VCaP (cell line): ENCODE measurements around the gene ITGA5.

Source experiments
- H3K27ac ChIP-seq: fragments of 450-650 bp; 2 replicates; pipeline ENCODE4 v1.5.1; 2017
- TF ChIP-seq, protein P1 (sequence below): fragments of 450-650 bp; conservative IDR thresholded peaks from 2 replicates; pipeline ENCODE4 v1.5.1; 2017; ENCODE audit warnings: mild to moderate bottlenecking, moderate library complexity

Gene ITGA5

DNA sequence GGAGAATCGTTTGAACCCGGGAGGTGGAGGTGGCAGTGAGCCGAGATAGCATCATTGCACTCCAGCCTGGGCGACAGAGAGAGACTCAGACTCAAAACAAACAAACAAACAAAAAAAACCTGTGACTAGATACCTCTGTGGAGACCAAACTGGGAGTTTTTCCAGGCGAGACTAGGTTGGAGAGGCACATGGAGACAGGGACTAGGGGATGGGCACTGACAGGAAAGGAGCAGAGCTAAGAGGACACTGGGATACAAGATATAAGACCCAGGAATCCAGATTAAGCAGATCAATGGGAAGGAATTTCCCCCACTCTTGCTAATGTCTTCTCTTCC lies 4.7 kb upstream of the ITGA5 start:
- H3K27ac ChIP-seq, result no peak overlapping the region
- TF ChIP-seq, protein P1, sequence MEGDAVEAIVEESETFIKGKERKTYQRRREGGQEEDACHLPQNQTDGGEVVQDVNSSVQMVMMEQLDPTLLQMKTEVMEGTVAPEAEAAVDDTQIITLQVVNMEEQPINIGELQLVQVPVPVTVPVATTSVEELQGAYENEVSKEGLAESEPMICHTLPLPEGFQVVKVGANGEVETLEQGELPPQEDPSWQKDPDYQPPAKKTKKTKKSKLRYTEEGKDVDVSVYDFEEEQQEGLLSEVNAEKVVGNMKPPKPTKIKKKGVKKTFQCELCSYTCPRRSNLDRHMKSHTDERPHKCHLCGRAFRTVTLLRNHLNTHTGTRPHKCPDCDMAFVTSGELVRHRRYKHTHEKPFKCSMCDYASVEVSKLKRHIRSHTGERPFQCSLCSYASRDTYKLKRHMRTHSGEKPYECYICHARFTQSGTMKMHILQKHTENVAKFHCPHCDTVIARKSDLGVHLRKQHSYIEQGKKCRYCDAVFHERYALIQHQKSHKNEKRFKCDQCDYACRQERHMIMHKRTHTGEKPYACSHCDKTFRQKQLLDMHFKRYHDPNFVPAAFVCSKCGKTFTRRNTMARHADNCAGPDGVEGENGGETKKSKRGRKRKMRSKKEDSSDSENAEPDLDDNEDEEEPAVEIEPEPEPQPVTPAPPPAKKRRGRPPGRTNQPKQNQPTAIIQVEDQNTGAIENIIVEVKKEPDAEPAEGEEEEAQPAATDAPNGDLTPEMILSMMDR, result no peak

DNA sequence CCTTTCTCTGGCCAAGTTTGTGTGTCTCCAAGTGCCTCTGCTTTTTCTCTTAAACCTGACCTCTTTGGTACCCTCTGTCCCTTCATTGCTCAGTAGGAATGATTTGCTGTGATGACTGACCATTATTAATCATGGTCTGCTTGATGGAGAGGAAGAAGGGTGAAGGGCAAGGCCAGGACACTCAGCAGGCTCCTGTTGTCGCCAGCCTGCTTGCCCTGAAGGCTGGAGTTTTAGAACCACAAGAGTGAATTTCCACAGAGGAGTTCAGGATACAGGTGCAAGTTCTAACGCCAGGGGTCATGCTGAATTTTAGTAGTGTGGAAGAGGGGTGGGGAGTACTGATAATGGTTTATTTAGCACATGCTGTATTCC lies 2.8 kb upstream of the ITGA5 start:
- no peak overlapping the region for H3K27ac ChIP-seq
- TF ChIP-seq, protein P1, result no peak

DNA sequence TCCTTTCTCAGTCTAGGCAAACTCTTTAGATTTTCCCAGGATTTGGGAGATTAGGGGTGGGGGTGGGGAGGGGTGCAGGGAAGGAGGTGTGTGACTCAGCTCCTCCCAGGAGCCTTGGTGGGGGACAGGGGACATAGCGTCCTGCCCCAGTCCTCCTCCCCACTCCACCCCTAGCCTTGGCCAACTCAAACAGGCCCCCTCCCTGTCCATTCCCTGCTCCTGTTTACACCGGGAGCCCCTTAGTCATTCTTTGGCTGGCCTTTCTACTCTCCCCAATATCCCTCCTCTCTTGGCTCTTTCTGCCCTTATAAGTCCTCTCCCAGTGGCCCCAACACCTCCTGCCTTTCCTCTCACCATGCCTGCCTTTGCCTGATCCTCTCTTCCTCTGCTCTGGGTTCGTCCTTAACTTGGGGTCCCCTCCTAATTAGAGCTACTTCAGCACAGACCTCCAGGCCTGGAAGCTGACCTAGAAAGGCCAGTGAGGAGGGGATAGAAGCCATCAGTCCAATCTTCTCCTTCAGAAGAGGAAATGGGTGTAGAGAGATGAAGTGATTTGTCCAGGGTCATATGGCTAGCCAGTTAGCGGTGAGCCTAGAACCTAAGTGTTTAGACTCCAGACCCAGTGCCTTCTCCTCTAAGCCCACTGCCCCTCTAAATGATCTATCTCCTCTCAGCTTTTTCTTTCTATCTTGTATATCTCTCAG lies 2.3 kb upstream of the ITGA5 start:
- no peak overlapping the region for H3K27ac ChIP-seq
- TF ChIP-seq, protein P1, result no peak

DNA sequence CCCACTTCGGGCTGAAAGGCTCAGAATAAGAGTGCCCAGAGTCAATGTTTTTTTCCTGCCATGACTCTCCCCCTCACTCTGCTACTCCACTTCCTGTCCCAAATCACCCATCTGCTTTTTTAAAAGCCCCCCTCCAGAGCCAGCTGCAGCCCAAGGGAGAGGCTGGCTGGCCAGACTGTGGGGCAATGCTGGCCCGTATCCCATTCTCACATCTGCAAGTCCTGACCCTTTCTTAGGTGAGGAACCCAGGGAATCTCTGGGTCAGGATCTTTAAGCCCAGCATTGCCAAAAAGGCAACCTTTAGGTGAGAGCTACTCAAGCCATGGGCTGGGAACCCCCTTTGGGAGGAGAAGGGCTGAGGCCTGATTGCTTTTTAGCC lies 1.7 kb upstream of the ITGA5 start:
- H3K27ac ChIP-seq, result no peak overlapping the region
- TF ChIP-seq, protein P1, result no peak

DNA sequence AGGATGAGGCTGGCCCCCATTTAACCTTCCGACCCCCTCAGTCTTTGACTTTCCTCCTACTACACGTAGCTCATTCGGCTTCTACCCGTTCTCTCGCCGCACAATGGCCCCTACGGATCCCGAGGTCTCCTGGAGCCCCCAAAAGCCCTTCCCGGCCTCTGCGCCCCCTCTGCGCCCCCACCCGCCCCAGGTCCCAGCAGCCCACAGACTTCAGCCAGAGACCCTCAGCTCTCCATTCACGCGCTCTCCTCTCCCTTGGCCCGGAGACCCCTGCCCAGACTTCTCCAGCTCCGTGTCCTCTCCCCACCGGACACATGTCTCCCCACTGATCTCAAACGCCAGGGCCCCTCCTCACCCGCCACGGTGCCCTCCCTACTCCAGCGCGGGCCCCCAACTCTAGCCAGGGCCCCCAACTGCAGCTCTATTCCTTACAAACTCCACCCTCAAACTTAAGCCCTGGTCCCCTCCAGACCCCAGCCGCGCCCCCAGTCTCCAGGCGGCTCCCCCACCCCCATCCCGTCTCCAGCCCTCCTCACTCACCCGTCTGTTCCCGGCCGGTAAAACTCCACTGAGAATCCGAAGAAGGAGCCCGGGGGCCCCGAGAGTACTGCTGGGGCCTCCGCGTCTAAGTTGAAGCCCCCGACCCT lies 502 bp downstream of the ITGA5 start:
- H3K27ac ChIP-seq, result peak overlapping the region; percentile 61; the same call in 1 of the 2 replicates
- TF ChIP-seq, protein P1, result no peak

DNA sequence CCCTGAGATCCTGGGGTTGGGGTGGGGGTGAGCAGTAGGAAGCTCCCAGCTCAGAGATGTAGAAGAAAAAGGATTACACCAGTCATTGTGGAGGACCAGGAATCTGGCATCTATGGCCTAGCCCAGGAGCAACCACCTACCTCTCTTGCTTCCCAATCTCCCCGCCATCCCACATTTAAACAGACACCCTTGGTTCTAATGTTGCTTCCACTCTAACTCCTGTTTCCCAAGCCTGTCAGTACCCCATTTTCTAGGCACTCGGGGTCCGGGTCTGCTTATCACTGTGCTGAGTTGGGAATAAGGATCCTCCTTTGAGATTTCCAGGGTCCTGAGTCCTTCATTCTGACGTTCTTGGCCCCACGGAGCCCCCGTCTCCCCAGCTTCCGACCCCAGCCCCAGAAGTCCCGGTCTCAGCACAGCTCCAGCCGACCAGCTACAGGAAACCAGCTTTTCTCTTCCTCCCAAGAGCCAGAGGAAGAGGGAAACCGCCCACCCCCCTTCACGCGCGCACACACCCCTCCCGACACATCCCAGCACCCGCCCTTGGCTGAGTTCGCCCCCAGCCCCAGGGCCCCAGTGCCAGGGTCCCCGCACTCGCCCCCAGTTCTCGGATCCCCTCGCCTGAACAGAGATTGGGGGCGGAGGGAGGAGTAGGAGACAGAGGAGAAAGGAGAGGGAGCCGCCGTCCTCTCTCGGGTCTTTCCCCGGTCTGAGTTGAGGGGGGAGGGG lies 1.2 kb downstream of the ITGA5 start:
- H3K27ac ChIP-seq, result no peak overlapping the region

More for the DNA sequence above, 1.2 kb downstream of the ITGA5 start:
- TF ChIP-seq, protein P1, result no peak
